Measurements from ENCODE around the gene PSENEN. TPM values are rescaled to one million over a fixed set of nuclear protein-coding genes. Genes with fewer than 3 reads are reported as not detected.

PSENEN gene
- total RNA-seq, 2 donors from 2014 or later = 50.7 to 53.7 TPM

DNA sequence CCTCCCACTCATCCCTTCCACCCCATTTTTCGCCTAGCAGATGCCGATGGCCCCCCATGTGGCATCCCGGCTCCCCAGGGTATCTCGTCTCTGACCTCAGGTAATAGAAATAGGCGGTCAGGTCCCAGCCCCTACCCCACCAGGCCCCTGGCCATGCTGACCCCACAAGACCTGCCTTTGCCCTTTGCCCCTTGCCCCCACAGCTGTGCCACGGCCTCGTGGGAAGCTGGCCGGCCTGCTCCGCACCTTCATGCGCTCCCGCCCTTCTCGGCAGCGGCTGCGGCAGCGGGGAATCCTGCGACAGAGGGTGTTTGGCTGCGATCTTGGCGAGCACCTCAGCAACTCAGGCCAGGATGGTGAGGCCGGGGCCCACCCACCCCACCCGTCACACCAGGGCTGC is 35.3 kb downstream of the PSENEN start:
- H3K36me3 Mint-ChIP-seq (ENCODE audit: insufficient read depth in 2 of 2) = peaks cover 0 to 3% of the 10 kb centered on the region in 2 donors
- DNase-seq (no peak), ATAC-seq (replicated peaks in 1 of 2) (no peak)
- no peaks in the 10 kb centered on the region for H3K9me3 Mint-ChIP-seq
- H3K27ac Mint-ChIP-seq = no peak overlapping the region
- H3K27me3 Mint-ChIP-seq (ENCODE audit: low read depth) = no peaks in the 10 kb centered on the region
- H3K4me3 Mint-ChIP-seq = no peak overlapping the region
- peaks cover 14% of the 10 kb centered on the region for H3K4me1 Mint-ChIP-seq (ENCODE audit: low read depth)

DNA sequence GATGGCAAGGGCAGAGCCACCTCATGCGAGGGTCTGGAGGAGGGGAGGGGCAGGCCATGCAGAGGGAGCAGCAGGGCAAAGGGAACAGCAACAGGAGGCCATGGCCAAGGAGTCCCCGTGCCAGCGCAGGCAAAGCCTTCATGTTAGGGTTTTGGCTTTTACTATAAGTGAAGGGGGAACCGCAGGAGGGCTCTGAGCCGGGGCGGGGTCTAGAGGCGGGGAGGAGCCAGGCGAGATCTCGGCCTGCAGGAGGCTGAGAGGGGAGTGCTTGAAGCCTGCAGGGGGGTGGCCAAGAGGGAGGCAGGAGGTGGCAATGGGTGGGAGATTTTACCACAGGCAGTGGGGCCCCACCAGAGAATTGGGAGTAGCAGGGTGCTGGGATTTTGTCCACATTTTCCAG is 36.2 kb downstream of the PSENEN start:
- no peaks in the 10 kb centered on the region for H3K27me3 Mint-ChIP-seq (ENCODE audit: low read depth)
- no peak overlapping the region for H3K27ac Mint-ChIP-seq
- H3K4me3 Mint-ChIP-seq = no peak overlapping the region
- peaks cover 0 to 3% of the 10 kb centered on the region in 2 donors for H3K36me3 Mint-ChIP-seq (ENCODE audit: insufficient read depth in 2 of 2)
- no peaks in the 10 kb centered on the region for H3K9me3 Mint-ChIP-seq
- peaks cover 4% of the 10 kb centered on the region for H3K4me1 Mint-ChIP-seq (ENCODE audit: low read depth)
- DNase-seq (no peak), ATAC-seq (replicated peaks in 1 of 2) (no peak)

DNA sequence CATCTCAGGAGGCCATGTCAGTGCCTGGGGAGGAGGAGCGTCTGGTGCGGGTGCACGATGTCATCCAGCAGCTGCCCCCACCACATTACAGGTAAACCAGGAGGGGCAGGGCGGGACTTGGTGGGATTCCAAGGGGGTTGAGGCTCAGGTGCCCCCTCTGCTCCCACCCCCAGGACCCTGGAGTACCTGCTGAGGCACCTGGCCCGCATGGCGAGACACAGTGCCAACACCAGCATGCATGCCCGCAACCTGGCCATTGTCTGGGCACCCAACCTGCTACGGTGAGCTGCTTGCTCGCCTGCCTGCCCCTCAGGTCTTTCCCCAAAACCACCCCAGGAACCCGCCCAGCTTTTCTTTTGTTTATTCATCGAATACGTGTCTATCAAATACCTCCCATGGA is 37.1 kb downstream of the PSENEN start:
- DNase-seq = no peak
- H3K27ac Mint-ChIP-seq = no peak overlapping the region
- no peak overlapping the region for H3K4me3 Mint-ChIP-seq
- no peaks in the 10 kb centered on the region for H3K9me3 Mint-ChIP-seq
- no peaks in the 10 kb centered on the region for H3K27me3 Mint-ChIP-seq (ENCODE audit: low read depth)
- H3K4me1 Mint-ChIP-seq (ENCODE audit: low read depth) = no peaks in the 10 kb centered on the region
- H3K36me3 Mint-ChIP-seq (ENCODE audit: insufficient read depth in 2 of 2) = peaks cover 0 to 3% of the 10 kb centered on the region in 2 donors
- ATAC-seq (replicated peaks in 1 of 2) = no peak

DNA sequence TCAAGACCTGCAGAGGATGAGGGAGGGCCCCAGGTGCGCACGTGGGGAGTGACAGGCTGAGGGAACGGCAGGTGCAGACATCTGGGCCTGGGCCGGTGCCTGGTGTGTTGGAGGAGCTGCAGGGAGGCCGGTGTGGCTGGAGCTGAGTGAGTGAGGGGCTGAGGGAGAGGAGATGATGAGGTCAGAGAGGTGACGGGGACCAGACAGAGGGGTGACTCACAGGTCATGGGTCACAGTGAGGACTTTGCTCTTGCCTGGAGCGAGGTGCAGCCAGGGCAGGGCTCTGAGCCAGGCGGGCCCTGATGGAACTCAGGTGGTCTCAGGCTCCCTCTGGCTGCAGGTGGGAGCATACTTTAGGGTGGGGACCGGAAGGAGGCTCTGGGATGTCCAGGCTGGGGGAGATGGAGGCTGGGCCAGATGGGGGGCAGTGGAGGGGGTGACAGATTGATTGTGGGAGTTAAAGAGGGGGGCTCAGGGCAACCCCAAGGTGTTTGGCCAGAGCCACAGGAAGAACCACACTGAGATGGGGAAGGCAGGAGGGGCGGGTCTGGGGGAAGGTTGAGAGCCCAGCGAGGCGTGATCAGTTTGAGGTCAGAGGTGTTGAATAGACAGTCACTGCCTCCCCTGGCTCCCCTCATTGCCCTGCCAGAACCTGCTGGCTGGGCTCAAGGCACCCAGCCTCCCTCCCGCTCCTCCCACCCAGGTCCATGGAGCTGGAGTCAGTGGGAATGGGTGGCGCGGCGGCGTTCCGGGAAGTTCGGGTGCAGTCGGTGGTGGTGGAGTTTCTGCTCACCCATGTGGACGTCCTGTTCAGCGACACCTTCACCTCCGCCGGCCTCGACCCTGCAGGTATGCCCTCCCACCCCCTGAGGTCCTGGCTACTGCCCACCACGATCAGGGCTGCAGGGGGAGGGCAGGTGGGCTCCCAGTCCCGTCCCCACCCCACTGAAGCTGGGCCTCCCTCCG is 38.3 kb downstream of the PSENEN start:
- ATAC-seq (replicated peaks in 1 of 2) (peak in 1 of 2 donors; percentile 26), DNase-seq (no peak)
- no peaks in the 10 kb centered on the region for H3K4me1 Mint-ChIP-seq (ENCODE audit: low read depth)
- H3K9me3 Mint-ChIP-seq = no peaks in the 10 kb centered on the region
- H3K27ac Mint-ChIP-seq = no peak overlapping the region
- H3K36me3 Mint-ChIP-seq (ENCODE audit: insufficient read depth in 2 of 2) = peaks cover 0 to 3% of the 10 kb centered on the region in 2 donors
- no peak overlapping the region for H3K4me3 Mint-ChIP-seq
- no peaks in the 10 kb centered on the region for H3K27me3 Mint-ChIP-seq (ENCODE audit: low read depth)

DNA sequence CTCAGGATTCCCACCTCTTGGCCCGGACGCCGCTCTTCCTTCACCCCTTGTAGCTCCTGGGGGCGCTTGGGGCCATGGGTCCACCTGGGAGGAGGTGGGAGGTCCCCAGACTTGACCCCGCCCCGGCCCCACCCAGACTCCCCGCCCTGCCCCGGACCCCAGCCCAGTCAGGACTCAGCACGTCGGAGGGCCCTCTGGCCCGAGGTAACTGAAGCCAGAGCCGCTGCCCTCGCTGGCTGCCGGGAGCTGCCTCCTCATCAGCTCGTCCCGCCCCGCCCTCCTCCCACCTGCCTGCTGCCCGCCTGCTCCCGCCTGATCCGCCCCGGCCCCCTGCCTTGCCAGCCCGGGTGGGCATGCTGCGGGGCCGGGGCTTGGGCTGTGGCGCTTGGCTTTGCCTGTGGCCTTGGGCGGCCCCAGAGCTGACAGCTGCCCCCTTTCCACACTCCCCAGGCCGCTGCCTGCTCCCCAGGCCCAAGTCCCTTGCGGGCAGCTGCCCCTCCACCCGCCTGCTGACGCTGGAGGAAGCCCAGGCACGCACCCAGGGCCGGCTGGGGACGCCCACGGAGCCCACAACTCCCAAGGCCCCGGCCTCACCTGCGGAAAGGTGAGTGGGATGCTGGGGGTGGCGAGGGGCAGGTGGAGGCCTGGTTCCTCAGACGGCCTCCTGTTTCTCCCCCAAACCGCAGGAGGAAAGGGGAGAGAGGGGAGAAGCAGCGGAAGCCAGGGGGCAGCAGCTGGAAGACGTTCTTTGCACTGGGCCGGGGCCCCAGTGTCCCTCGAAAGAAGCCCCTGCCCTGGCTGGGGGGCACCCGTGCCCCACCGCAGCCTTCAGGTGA is 39.3 kb downstream of the PSENEN start:
- Mint-ChIP-seq H3K4me1 (ENCODE audit: low read depth) (no peaks in the 10 kb centered on the region), H3K27me3 (ENCODE audit: low read depth) (no peaks in the 10 kb centered on the region), H3K9me3 (no peaks in the 10 kb centered on the region), H3K36me3 (ENCODE audit: insufficient read depth in 2 of 2) (peaks cover 0 to 3% of the 10 kb centered on the region in 2 donors), H3K27ac (no peak overlapping the region), H3K4me3 (no peak overlapping the region)
- ATAC-seq (replicated peaks in 1 of 2) = no peak
- DNase-seq = no peak

DNA sequence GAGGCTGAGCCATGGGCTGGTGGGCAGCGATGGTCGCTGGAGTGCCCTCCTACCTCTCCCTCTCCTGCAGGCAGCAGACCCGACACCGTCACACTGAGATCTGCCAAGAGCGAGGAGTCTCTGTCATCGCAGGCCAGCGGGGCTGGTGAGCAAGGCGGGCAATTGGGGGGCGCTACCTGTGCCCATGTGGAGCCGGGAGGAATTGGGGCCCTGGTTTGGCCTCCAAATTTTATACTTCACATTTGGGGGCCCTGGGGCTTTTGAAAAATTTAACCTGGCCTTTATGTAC is 39.8 kb downstream of the PSENEN start:
- ATAC-seq (replicated peaks in 1 of 2) (no peak), DNase-seq (no peak)
- Mint-ChIP-seq H3K27me3 (ENCODE audit: low read depth) (no peaks in the 10 kb centered on the region), H3K27ac (no peak overlapping the region), H3K4me3 (no peak overlapping the region), H3K9me3 (no peaks in the 10 kb centered on the region), H3K36me3 (ENCODE audit: insufficient read depth in 2 of 2) (peaks cover 0 to 3% of the 10 kb centered on the region in 2 donors), H3K4me1 (ENCODE audit: low read depth) (no peaks in the 10 kb centered on the region)

DNA sequence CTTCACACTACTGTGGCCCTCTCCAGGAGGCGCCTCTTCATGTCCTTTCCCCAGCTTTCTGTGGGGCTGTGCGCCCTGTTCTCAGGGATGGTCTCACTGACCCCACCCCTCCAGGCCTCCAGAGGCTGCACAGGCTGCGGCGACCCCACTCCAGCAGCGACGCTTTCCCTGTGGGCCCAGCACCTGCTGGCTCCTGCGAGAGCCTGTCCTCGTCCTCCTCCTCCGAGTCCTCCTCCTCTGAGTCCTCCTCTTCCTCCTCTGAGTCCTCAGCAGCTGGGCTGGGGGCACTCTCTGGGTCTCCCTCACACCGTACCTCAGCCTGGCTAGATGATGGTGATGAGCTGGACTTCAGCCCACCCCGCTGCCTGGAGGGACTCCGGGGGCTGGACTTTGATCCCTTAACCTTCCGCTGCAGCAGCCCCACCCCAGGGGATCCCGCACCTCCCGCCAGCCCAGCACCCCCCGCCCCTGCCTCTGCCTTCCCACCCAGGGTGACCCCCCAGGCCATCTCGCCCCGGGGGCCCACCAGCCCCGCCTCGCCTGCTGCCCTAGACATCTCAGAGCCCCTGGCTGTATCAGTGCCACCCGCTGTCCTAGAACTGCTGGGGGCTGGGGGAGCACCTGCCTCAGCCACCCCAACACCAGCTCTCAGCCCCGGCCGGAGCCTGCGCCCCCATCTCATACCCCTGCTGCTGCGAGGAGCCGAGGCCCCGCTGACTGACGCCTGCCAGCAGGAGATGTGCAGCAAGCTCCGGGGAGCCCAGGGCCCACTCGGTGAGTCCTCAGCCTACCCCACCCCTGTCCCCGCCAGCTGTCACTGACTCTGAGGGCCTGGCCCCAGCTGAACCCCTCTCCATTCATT is 41.1 kb downstream of the PSENEN start:
- no peak overlapping the region for H3K4me3 Mint-ChIP-seq
- DNase-seq (no peak), ATAC-seq (replicated peaks in 1 of 2) (no peak)
- peaks cover 0 to 3% of the 10 kb centered on the region in 2 donors for H3K36me3 Mint-ChIP-seq (ENCODE audit: insufficient read depth in 2 of 2)
- no peaks in the 10 kb centered on the region for H3K4me1 Mint-ChIP-seq (ENCODE audit: low read depth)
- no peaks in the 10 kb centered on the region for H3K27me3 Mint-ChIP-seq (ENCODE audit: low read depth)
- H3K9me3 Mint-ChIP-seq = no peaks in the 10 kb centered on the region
- no peak overlapping the region for H3K27ac Mint-ChIP-seq

DNA sequence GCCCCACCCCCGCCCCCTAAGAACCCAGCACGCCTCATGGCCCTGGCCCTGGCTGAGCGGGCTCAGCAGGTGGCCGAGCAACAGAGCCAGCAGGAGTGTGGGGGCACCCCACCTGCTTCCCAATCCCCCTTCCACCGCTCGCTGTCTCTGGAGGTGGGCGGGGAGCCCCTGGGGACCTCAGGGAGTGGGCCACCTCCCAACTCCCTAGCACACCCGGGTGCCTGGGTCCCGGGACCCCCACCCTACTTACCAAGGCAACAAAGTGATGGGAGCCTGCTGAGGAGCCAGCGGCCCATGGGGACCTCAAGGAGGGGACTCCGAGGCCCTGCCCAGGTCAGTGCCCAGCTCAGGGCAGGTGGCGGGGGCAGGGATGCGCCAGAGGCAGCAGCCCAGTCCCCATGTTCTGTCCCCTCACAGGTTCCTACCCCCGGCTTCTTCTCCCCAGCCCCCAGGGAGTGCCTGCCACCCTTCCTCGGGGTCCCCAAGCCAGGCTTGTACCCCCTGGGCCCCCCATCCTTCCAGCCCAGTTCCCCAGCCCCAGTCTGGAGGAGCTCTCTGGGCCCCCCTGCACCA is 41.9 kb downstream of the PSENEN start:
- DNase-seq (no peak), ATAC-seq (replicated peaks in 1 of 2) (no peak)
- H3K9me3 Mint-ChIP-seq = no peaks in the 10 kb centered on the region
- H3K27ac Mint-ChIP-seq = no peak overlapping the region
- H3K4me1 Mint-ChIP-seq (ENCODE audit: low read depth) = no peaks in the 10 kb centered on the region
- H3K36me3 Mint-ChIP-seq (ENCODE audit: insufficient read depth in 2 of 2) = peaks cover 0 to 3% of the 10 kb centered on the region in 2 donors
- H3K4me3 Mint-ChIP-seq = no peak overlapping the region
- no peaks in the 10 kb centered on the region for H3K27me3 Mint-ChIP-seq (ENCODE audit: low read depth)

DNA sequence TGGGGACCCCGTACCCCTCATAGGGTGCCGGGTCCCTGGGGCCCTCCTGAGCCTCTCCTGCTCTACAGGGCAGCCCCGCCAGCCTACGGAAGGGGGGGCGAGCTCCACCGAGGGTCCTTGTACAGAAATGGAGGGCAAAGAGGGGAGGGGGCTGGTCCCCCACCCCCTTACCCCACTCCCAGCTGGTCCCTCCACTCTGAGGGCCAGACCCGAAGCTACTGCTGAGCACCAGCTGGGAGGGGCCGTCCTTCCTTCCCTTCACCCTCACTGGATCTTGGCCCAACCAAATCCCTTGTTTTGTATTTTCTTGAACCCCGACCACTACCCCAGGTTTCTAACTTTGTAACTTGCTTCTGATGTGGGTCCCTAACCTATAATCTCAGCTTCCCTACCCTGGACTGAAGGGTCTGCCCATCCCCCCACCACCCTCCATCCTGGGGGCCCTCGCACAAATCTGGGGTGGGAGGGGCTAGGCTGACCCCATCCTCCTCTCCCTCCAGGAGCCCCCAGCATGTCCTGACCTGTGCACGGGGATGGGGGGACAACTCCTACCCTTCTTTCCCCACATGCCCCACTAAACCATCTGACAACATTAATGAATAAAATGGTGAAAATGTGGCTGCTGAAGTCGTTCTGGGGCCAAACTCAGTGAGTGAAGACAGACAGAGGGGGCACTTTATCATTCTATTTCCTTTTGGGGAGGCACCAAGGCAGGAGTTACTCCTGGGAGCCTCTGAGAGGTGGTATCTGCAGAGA is 42.9 kb downstream of the PSENEN start:
- H3K27me3 Mint-ChIP-seq (ENCODE audit: low read depth) = no peaks in the 10 kb centered on the region
- H3K4me1 Mint-ChIP-seq (ENCODE audit: low read depth) = no peaks in the 10 kb centered on the region
- H3K27ac Mint-ChIP-seq = no peak overlapping the region
- ATAC-seq (replicated peaks in 1 of 2) (no peak), DNase-seq (no peak)
- H3K36me3 Mint-ChIP-seq (ENCODE audit: insufficient read depth in 2 of 2) = no peaks in the 10 kb centered on the region
- H3K4me3 Mint-ChIP-seq = no peak overlapping the region
- no peaks in the 10 kb centered on the region for H3K9me3 Mint-ChIP-seq

DNA sequence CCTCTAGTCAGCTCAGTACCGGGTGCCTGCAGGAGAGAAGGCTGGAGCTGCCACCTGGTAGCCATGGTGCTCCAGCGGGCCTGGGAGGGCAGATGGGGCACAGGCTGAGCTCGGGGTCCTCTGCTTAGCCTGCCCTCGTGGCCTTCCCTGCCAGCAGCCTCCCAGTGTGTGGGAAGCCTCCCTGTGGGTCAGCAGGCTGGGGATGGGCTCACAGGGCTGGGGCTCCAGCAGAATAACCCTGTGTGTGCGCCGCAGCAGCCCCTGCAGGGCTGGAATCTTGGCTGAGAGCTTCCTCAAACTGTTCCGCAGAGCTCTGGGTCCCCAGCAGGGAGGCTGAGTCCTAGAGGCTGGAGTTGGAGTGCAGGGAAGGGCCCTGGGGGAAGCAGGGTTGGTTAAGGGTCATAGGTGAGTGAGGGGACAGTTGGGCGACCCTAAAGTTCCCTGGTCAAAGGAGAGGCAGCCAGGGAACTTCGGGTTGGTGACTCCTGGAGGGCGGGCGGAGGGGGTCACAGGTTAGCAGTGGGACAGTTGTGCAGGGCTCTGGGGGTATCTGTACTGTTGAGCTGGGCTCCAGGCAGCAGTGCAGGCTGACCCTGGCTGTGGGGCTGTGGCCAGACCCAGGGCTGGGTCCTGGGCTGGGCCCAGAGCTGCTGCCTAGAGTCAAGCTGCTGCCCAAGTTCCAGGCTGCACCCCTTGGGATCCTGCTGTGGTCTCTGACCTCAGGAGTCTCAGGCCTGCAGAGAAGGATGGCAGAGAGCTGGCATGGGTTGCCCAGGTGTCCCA is 43.9 kb downstream of the PSENEN start:
- ATAC-seq (replicated peaks in 1 of 2) (no peak), DNase-seq (no peak)
- no peaks in the 10 kb centered on the region for H3K27me3 Mint-ChIP-seq (ENCODE audit: low read depth)
- no peak overlapping the region for H3K4me3 Mint-ChIP-seq
- no peaks in the 10 kb centered on the region for H3K9me3 Mint-ChIP-seq
- no peak overlapping the region for H3K27ac Mint-ChIP-seq
- H3K36me3 Mint-ChIP-seq (ENCODE audit: insufficient read depth in 2 of 2) = no peaks in the 10 kb centered on the region
- no peaks in the 10 kb centered on the region for H3K4me1 Mint-ChIP-seq (ENCODE audit: low read depth)

DNA sequence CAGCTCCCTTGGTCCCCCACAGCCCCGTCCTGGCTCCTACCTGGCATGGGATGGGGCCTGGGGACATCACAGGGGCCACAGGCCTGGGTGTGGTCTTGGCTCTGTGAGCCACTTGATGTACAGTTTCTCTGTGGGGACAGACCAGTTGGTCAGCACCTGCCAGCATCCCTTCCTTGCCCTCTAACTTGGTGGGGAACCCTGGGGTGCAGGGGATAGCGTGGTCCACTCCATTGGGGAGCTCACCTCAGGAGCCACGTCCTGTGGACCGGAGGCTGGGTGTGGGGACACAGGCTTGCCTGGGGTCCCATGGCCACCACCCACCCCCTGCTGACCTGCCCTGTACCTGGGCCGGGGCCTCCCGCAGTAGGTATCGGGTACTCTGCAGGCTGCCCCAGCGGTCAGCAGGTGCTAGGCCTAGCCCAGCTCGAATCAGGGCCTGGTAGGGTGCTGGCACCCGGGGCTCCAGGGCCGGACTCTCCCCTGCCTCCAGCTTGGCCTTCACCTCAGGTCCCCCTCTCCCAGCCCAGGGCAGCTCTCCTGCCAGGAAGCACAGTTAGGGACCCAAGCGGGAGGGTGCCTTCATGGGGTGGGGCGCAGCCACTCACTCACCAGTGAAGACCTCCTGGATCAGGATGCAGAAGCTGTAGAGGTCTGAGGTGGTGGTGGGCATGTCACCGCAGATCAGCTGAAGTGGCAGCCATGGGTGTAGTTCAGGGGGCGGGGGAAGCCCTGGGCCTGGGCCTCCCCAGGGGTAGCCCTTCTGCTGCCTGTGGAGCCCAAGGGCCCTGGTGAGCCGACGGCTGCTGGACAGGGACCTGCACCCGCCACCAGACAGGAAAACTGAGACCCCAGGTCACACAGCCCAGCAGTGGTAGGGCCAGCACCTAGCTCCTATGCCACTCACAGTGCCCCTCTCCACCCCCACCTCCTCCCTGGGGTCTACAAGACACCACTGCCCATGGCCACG is 44.8 kb downstream of the PSENEN start:
- DNase-seq (no peak), ATAC-seq (replicated peaks in 1 of 2) (no peak)
- Mint-ChIP-seq H3K27ac (no peak overlapping the region), H3K36me3 (ENCODE audit: insufficient read depth in 2 of 2) (no peaks in the 10 kb centered on the region), H3K27me3 (ENCODE audit: low read depth) (no peaks in the 10 kb centered on the region), H3K9me3 (no peaks in the 10 kb centered on the region), H3K4me3 (no peak overlapping the region), H3K4me1 (ENCODE audit: low read depth) (no peaks in the 10 kb centered on the region)

All from activated T-cell treated with anti-CD3 and anti-CD28 coated beads, Interleukin-2, amount 50 U/mL, for 72 hours (primary cell).